K562 (cell line): Measurements from ENCODE around the gene TLR1. TPM values are rescaled to one million over a fixed set of nuclear protein-coding genes. Genes with fewer than 3 reads are reported as not detected.
"Not testable (repeated sequence)": the region's sequence is repeated elsewhere in the genome, so short reads cannot be mapped to it uniquely, and the experiment has no call there.

Source experiments
- ATAC-seq: fragments of 200-7000 bp; cut with Tn5 transposase; 3 replicates; pipeline ENCODE4 v1.9.1; 2020; ENCODE audit warnings: moderate library complexity
- BruUV-seq: library from RNA; stranded (reverse); fragments of 400-500 nt; replicated peaks from 2 replicates; lab custom pipeline; 2021; lab: Mats Ljungman, UMichigan
- CTCF ChIA-PET: fragments of 300-600 bp; formaldehyde crosslinking; extraction: SDS; loops from one replicate; lab custom pipeline; 2021; ENCODE audit warnings: low intra/inter-chr PET ratio; lab: Yijun Ruan, JAX
- POLR2A ChIA-PET: fragments of 300-600, 350-650 bp; sonication (Branson Sonifier 250); formaldehyde crosslinking; extraction: SDS; loops from one replicate; lab custom pipeline; 2021; ENCODE audit warnings: antibody characterized with exemption, inconsistent platforms; lab: Yijun Ruan, JAX
- DNase-seq, 4 experiments: peaks; one replicate each; pipeline versions ENCODE4 v3.0.0 to v3.0.0-alpha.2; 2011 to 2018; ENCODE audit warnings: low spot score in 3 of 4, mixed read lengths in 3 of 4; ENCODE audit errors: extremely low read depth in 1 of 4
- FAIRE-seq: peaks from 2 replicates; lab custom pipeline; 2011; peaks lifted over from hg19 to GRCh38; lab: Jason Lieb, UNC
- H2AFZ ChIP-seq: 2 replicates; pipeline ENCODE4 v1.6.0; 2011; ENCODE audit warnings: low read depth, low read length, control low read depth, inconsistent platforms
- H3K27ac ChIP-seq: fragments of 200-600 bp; 3 replicates; pipeline ENCODE4 v1.8.0; 2011; ENCODE audit warnings: low read depth, mild to moderate bottlenecking, control low read depth, inconsistent platforms, low read length, moderate library complexity, mixed read lengths; ENCODE audit errors: extremely low read depth
- H3K27me3 ChIP-seq, 2 experiments: fragments of 300-600 bp in 1 of 2; 2 replicates in 1 of 2; 3 replicates in 1 of 2; pipeline versions ENCODE4 v1.6.0 to v1.8.0; 2011; ENCODE audit warnings: inconsistent platforms in 2 of 2, low read length in 2 of 2, mild to moderate bottlenecking in 1 of 2, mixed read lengths in 1 of 2, moderate library complexity in 1 of 2; ENCODE audit not compliant: control insufficient read depth in 2 of 2, insufficient read depth in 2 of 2
- H3K36me3 ChIP-seq: fragments of 300-600 bp; 3 replicates; pipeline ENCODE4 v1.8.0; 2011; ENCODE audit warnings: mild to moderate bottlenecking, low read length, inconsistent platforms; ENCODE audit not compliant: control insufficient read depth, insufficient read depth
- H3K4me1 ChIP-seq, 2 experiments: fragments of 200-600 bp in 1 of 2; replicated peaks in 1 of 2; 2 replicates in 1 of 2; 3 replicates in 1 of 2; pipeline versions ENCODE4 v1.5.1 to v1.8.0; 2011; ENCODE audit warnings: inconsistent platforms in 2 of 2, low read length in 2 of 2, mild to moderate bottlenecking in 1 of 2, mixed read lengths in 1 of 2, moderate library complexity in 1 of 2; ENCODE audit not compliant: control insufficient read depth in 2 of 2, insufficient read depth in 2 of 2
- H3K4me2 ChIP-seq: 2 replicates; pipeline ENCODE4 v1.6.1; 2011; ENCODE audit warnings: low read length, control low read depth, inconsistent platforms, mixed read lengths; ENCODE audit not compliant: insufficient read depth
- H3K4me3 ChIP-seq: fragments of 200-600 bp; sonication (generic), shearing (Covaris generic); 2 replicates; pipeline ENCODE4 v1.5.1; 2016; ENCODE audit warnings: control low read depth, inconsistent platforms
- H3K79me2 ChIP-seq: fragments of 200-600 bp; 3 replicates; pipeline ENCODE4 v1.8.0; 2011; ENCODE audit warnings: low read length, inconsistent platforms; ENCODE audit not compliant: control insufficient read depth, insufficient read depth
- H3K9ac ChIP-seq, 2 experiments: 2 replicates each; pipeline versions ENCODE4 v1.6.0 to v1.6.1; 2011; ENCODE audit warnings: low read depth in 2 of 2, low read length in 2 of 2, control low read depth in 1 of 2, inconsistent platforms in 1 of 2, mild to moderate bottlenecking in 1 of 2, mixed read lengths in 1 of 2; ENCODE audit not compliant: insufficient read depth in 1 of 2
- H3K9me1 ChIP-seq: one replicate; pipeline ENCODE4 v1.6.0; 2011; ENCODE audit warnings: inconsistent platforms, mild to moderate bottlenecking, low read length, moderate library complexity; ENCODE audit not compliant: control insufficient read depth, insufficient read depth
- H3K9me3 ChIP-seq: replicated peaks from 2 replicates; pipeline ENCODE4 v1.5.1; 2011; ENCODE audit warnings: low read depth, low read length, inconsistent platforms; ENCODE audit not compliant: control insufficient read depth, insufficient read depth
- H4K20me1 ChIP-seq: replicated peaks from 2 replicates; pipeline ENCODE4 v1.6.1; 2011; ENCODE audit warnings: low read length, inconsistent platforms, mixed read lengths; ENCODE audit not compliant: control insufficient read depth, insufficient read depth
- CGGBP1 ChIP-seq: fragments of 250-450 bp; sonication (Bioruptor Pico); IDR thresholded peaks from 2 replicates; pipeline ENCODE4 v1.9.0; 2021; ENCODE audit warnings: mild to moderate bottlenecking
- GABPA ChIP-seq: fragments of 200-800 bp; sonication (Bioruptor generic); conservative IDR thresholded peaks from 2 replicates; pipeline ENCODE4 v1.6.1; 2016; ENCODE audit warnings: low read depth, missing genetic modification characterization, missing compliant biosample characterization
- NR1H2 ChIP-seq: sonication (generic); formaldehyde crosslinking; IDR thresholded peaks from 2 replicates; pipeline ENCODE4 v1.4.0; 2020; ENCODE audit warnings: mild to moderate bottlenecking, missing genetic modification reagents
- PKNOX1 ChIP-seq: fragments of 450-650 bp; IDR thresholded peaks from 2 replicates; pipeline ENCODE4 v1.6.1; 2016
- RFX1 ChIP-seq: fragments of 450-650 bp; IDR thresholded peaks from 2 replicates; pipeline ENCODE4 v1.6.1; 2016; ENCODE audit warnings: mild to moderate bottlenecking, moderate library complexity
- WGBS: fragments of 100-300 bp; shearing (Covaris generic); methylation state at CpG from one replicate; pipeline ENCODE4 v1.1.6; 2016; ENCODE audit warnings: low coverage, mixed read lengths; ENCODE audit not compliant: insufficient coverage; ENCODE audit errors: missing lambda C conversion rate; 5-methylcytosine and 5-hydroxymethylcytosine counted together
- in situ Hi-C: fragments of 300-500 bp; cut with MboI; formaldehyde crosslinking; loops from 4 replicates; pipeline ENCODE4 v1.15.0; 2018; ENCODE audit warnings: inconsistent platforms, mixed read lengths
- intact Hi-C: fragments of 100-400 bp; cut with micrococcal nuclease; formaldehyde crosslinking; loops from 2 replicates; pipeline ENCODE4 v1.14.2; 2022
- polyA plus RNA-seq, 8 experiments: library from polyadenylated mRNA; depleted of rRNA in 4 of 8; stranded (reverse) in 5 of 8; unstranded in 3 of 8; fragments of >200 nt; fragmentation: Nextera tagmentation in 2 of 8; fragmentation: Illumina TruSeq in 1 of 8; extraction: Ambion mirVana in 2 of 8; extraction: Trizol in 1 of 8; gene quantifications; 2 replicates each; pipeline versions ENCODE4 v1.2.1 to v1.2.3, GENCODE V29; 2011 to 2014; ENCODE audit warnings: inconsistent platforms in 1 of 8, missing spikeins in 1 of 8
- total RNA-seq, 7 experiments: library from RNA; depleted of rRNA in 6 of 7; stranded (reverse); fragments of >200 nt in 6 of 7; fragmentation: Illumina TruSeq in 2 of 7; extraction: Trizol in 2 of 7; gene quantifications; 2 replicates each; pipeline versions ENCODE4 v1.2.1 to v1.2.3, GENCODE V29; 2011 to 2021; ENCODE audit warnings: low replicate concordance in 1 of 7

The TLR1 gene
- total and polyA plus RNA-seq, 9 of the 15 experiments (the other 6 are each of a cell fraction or from before 2014, with no cell fraction given), result 0.11 to 0.49 (median 0.29) TPM

GRCh38 chr4:38814386-38814785 lies 9.8 kb upstream of the TLR1 start (continued):
- TF ChIP-seq NR1H2 (CRISPR knock-in tag), result no peak
- TF ChIP-seq, all 486 proteins: peak for 0

- no TSS peak for BruUV-seq
- no peaks in the 10 kb centered on the region for H3K9me3 ChIP-seq
- intact Hi-C loops (no loop called here), in situ Hi-C loops (no loop called here)
- CTCF ChIA-PET, result no interaction called here
- POLR2A ChIA-PET, result no interaction called here
- no peaks in the 10 kb centered on the region for H3K4me1 ChIP-seq
- no peaks in the 10 kb centered on the region for H4K20me1 ChIP-seq
- no peak overlapping the region for H3K27ac ChIP-seq
- H3K79me2 ChIP-seq, result no peaks in the 10 kb centered on the region
- no peak for ATAC-seq
- no peak overlapping the region for H3K9ac ChIP-seq
- no peaks in the 10 kb centered on the region for H3K27me3 ChIP-seq
- H3K4me2 ChIP-seq, result no peak overlapping the region
- TF ChIP-seq RFX1 (peak; percentile 70), CGGBP1 (CRISPR knock-in tag) (no peak), GABPA (tag) (no peak), PKNOX1 (peak; percentile 52)
- no peaks in the 10 kb centered on the region for H3K36me3 ChIP-seq
- FAIRE-seq, result no peak
- H3K4me3 ChIP-seq, result no peak overlapping the region
- 1% methylated on average over 6 of the region's 6 CpGs for WGBS
- DNase-seq, result no peak
- no peak overlapping the region for H2AFZ ChIP-seq
- no peaks in the 10 kb centered on the region for H3K9me1 ChIP-seq
Observed at GRCh38 chr4:38811297-38811696, 6.7 kb upstream of the TLR1 start.

DNA sequence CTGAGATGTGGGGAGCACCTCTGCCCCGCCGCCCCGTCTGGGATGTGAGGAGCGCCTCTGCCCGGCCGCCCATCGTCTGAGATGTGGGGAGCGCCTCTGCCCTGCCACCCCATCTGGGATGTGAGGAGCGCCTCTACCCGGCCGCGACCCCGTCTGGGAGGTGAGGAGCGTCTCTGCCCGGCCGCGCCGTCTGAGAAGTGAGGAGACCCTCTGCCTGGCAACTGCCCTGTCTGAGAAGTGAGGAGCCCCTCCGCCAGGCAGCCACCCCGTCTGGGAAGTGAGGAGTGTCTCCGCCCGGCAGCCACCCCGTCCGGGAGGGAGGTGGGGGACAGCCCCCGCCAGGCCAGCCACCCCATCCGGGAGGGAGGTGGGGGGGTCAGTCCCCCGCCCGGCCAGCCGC lies 2.9 kb upstream of the TLR1 start:
- H3K4me1 ChIP-seq, ATAC-seq, FAIRE-seq, H3K4me3 ChIP-seq, H3K27ac ChIP-seq, intact Hi-C loops, H3K9ac ChIP-seq, DNase-seq, CTCF ChIA-PET, H3K4me2 ChIP-seq, H3K9me1 ChIP-seq, H3K27me3 ChIP-seq, H3K9me3 ChIP-seq, H2AFZ ChIP-seq, POLR2A ChIA-PET, H3K36me3 ChIP-seq, H4K20me1 ChIP-seq, in situ Hi-C loops, H3K79me2 ChIP-seq, BruUV-seq: not testable (repeated sequence)
- WGBS, result 60% methylated on average over 16 of the region's 29 CpGs

- H3K4me2 ChIP-seq, CTCF ChIA-PET: not testable (repeated sequence)
- 74% methylated on average over 7 of the region's 9 CpGs for WGBS
Observed at GRCh38 chr4:38806251-38806650, 1.7 kb upstream of the TLR1 start.

More at GRCh38 chr4:38806251-38806650, 1.7 kb upstream of the TLR1 start:
- H3K9me3 ChIP-seq, H3K9ac ChIP-seq, DNase-seq, H3K4me1 ChIP-seq, H3K9me1 ChIP-seq, H3K36me3 ChIP-seq, in situ Hi-C loops, FAIRE-seq, H3K27me3 ChIP-seq, H3K4me3 ChIP-seq, POLR2A ChIA-PET, H3K79me2 ChIP-seq, H3K27ac ChIP-seq, ATAC-seq, H2AFZ ChIP-seq, H4K20me1 ChIP-seq, BruUV-seq, intact Hi-C loops: not testable (repeated sequence)
